SK-N-SH treated with all-trans-retinoic acid at 6 μM for 48 hours (cell line): ENCODE data around the gene LSM10.

Experiments used
- ATAC-seq: fragments of 200-7000 bp; cut with Tn5 transposase; 3 replicates; pipeline ENCODE4 v1.9.1; 2020; ENCODE audit warnings: mild to moderate bottlenecking, moderate library complexity
- ARNTL ChIP-seq: fragments of 450-650 bp; formaldehyde crosslinking; IDR thresholded peaks from 2 replicates; pipeline ENCODE4 v1.5.0; 2020; ENCODE audit warnings: low read depth, mild to moderate bottlenecking, moderate library complexity, borderline replicate concordance
- BACH2 ChIP-seq: fragments of 250-450 bp; sonication (Bioruptor Pico); IDR thresholded peaks from 2 replicates; pipeline ENCODE4 v1.9.0; 2021; ENCODE audit warnings: mild to moderate bottlenecking, borderline replicate concordance
- CREB5 ChIP-seq: fragments of 250-450 bp; sonication (Bioruptor Pico); IDR thresholded peaks from 2 replicates; pipeline ENCODE4 v1.5.1; 2020; ENCODE audit warnings: low read depth, mild to moderate bottlenecking, moderate library complexity
- CSDC2 ChIP-seq: fragments of 250-450 bp; sonication (Bioruptor Pico); IDR thresholded peaks from 2 replicates; pipeline ENCODE4 v1.5.0; 2020; ENCODE audit warnings: mild to moderate bottlenecking, moderate library complexity
- CSRNP3 ChIP-seq: fragments of 250-450 bp; sonication (Bioruptor Pico); IDR thresholded peaks from 2 replicates; pipeline ENCODE4 v1.5.1; 2021; ENCODE audit warnings: mild to moderate bottlenecking, moderate library complexity
- ESRRG ChIP-seq: fragments of 250-450 bp; sonication (Bioruptor Pico); IDR thresholded peaks from 2 replicates; pipeline ENCODE4 v1.6.1; 2021; ENCODE audit warnings: mild to moderate bottlenecking
- GLIS3 ChIP-seq: fragments of 250-450 bp; sonication (Bioruptor Pico); IDR thresholded peaks from 2 replicates; pipeline ENCODE4 v1.5.0; 2020; ENCODE audit warnings: mild to moderate bottlenecking, moderate library complexity
- ISL1 ChIP-seq: fragments of 250-450 bp; sonication (Bioruptor Pico); IDR thresholded peaks from 2 replicates; pipeline ENCODE4 v2.1.2; 2022; ENCODE audit warnings: mild to moderate bottlenecking, moderate library complexity
- OSR1 ChIP-seq: fragments of 250-450 bp; sonication (Bioruptor Pico); IDR thresholded peaks from 2 replicates; pipeline ENCODE4 v1.8.0; 2022; ENCODE audit warnings: moderate library complexity, mild to moderate bottlenecking, inconsistent platforms
- PATZ1 ChIP-seq: fragments of 250-450 bp; sonication (Bioruptor Pico); IDR thresholded peaks from 2 replicates; pipeline ENCODE4 v1.8.0; 2020; ENCODE audit warnings: mild to moderate bottlenecking, moderate library complexity, borderline replicate concordance
- POU6F1 ChIP-seq: fragments of 250-450 bp; sonication (Bioruptor Pico); IDR thresholded peaks from 2 replicates; pipeline ENCODE4 v1.8.0; 2021; ENCODE audit warnings: low read depth, mild to moderate bottlenecking, moderate library complexity, borderline replicate concordance
- RARB ChIP-seq: fragments of 250-450 bp; sonication (Bioruptor Pico); IDR thresholded peaks from 2 replicates; pipeline ENCODE4 v1.8.0; 2021; ENCODE audit warnings: mild to moderate bottlenecking, moderate library complexity
- SNAI2 ChIP-seq: fragments of 250-450 bp; sonication (Bioruptor Pico); IDR thresholded peaks from 2 replicates; pipeline ENCODE4 v1.5.0; 2020; ENCODE audit warnings: mild to moderate bottlenecking, moderate library complexity
- TCF4 ChIP-seq: fragments of 250-450 bp; sonication (Bioruptor Pico); IDR thresholded peaks from 2 replicates; pipeline ENCODE4 v1.8.0; 2021; ENCODE audit warnings: mild to moderate bottlenecking, moderate library complexity, borderline replicate concordance
- TOX ChIP-seq: fragments of 250-450 bp; sonication (Bioruptor Pico); IDR thresholded peaks from 2 replicates; pipeline ENCODE4 v1.8.0; 2021; ENCODE audit warnings: mild to moderate bottlenecking, moderate library complexity, borderline replicate concordance
- TSHZ2 ChIP-seq: fragments of 250-450 bp; sonication (Bioruptor Pico); IDR thresholded peaks from 2 replicates; pipeline ENCODE4 v1.5.0; 2020; ENCODE audit warnings: mild to moderate bottlenecking, moderate library complexity
- ZC3H10 ChIP-seq: fragments of 250-450 bp; sonication (Bioruptor Pico); IDR thresholded peaks from 2 replicates; pipeline ENCODE4 v1.5.1; 2021; ENCODE audit warnings: mild to moderate bottlenecking, moderate library complexity
- ZFP3 ChIP-seq: fragments of 250-450 bp; sonication (Bioruptor Pico); IDR thresholded peaks from 2 replicates; pipeline ENCODE4 v1.5.0; 2020; ENCODE audit warnings: mild to moderate bottlenecking, moderate library complexity
- ZFP30 ChIP-seq: fragments of 450-650 bp; formaldehyde crosslinking; IDR thresholded peaks from 2 replicates; pipeline ENCODE4 v1.5.0; 2022; ENCODE audit warnings: mild to moderate bottlenecking, moderate library complexity
- ZNF565 ChIP-seq: fragments of 450-650 bp; formaldehyde crosslinking; conservative IDR thresholded peaks from 2 replicates; pipeline ENCODE4 v1.5.0; 2020; ENCODE audit warnings: low read depth, mild to moderate bottlenecking, moderate library complexity
- ZNF70 ChIP-seq: fragments of 450-650 bp; formaldehyde crosslinking; IDR thresholded peaks from 2 replicates; pipeline ENCODE4 v1.5.0; 2020; ENCODE audit warnings: mild to moderate bottlenecking, moderate library complexity
- ZNF8 ChIP-seq: fragments of 450-650 bp; formaldehyde crosslinking; IDR thresholded peaks from 2 replicates; pipeline ENCODE4 v1.5.0; 2020; ENCODE audit warnings: mild to moderate bottlenecking, moderate library complexity

LSM10 gene

GRCh38 chr1:36406440-36406839 lies 8.7 kb upstream of the LSM10 start:
- TF ChIP-seq ARNTL (CRISPR knock-in tag) (no peak), TOX (no peak), RARB (CRISPR knock-in tag) (no peak), ZNF565 (CRISPR knock-in tag) (no peak), SNAI2 (CRISPR knock-in tag) (no peak), PATZ1 (no peak), POU6F1 (CRISPR knock-in tag) (no peak), ZFP3 (no peak), CSRNP3 (CRISPR knock-in tag) (no peak)

GRCh38 chr1:36402504-36402890 lies 4.8 kb upstream of the LSM10 start:
- no peak for ATAC-seq
- TF ChIP-seq ZNF70 (no peak), GLIS3 (no peak), ISL1 (CRISPR knock-in tag) (no peak), ZFP30 (no peak), ZNF565 (CRISPR knock-in tag) (no peak), BACH2 (no peak), ZFP3 (no peak), SNAI2 (CRISPR knock-in tag) (no peak), RARB (CRISPR knock-in tag) (no peak), CSRNP3 (CRISPR knock-in tag) (no peak)

More at GRCh38 chr1:36406440-36406839, 8.7 kb upstream of the LSM10 start:
- no peak for ATAC-seq

GRCh38 chr1:36401602-36402503 lies 4.1 kb upstream of the LSM10 start:
- no peak for ATAC-seq
- TF ChIP-seq POU6F1 (CRISPR knock-in tag), result no peak
- no peak for TF ChIP-seq ZFP3
- TF ChIP-seq SNAI2 (CRISPR knock-in tag), result no peak
- TF ChIP-seq ZC3H10, result no peak
- no peak for TF ChIP-seq ZNF565 (CRISPR knock-in tag)
- no peak for TF ChIP-seq ESRRG
- TF ChIP-seq CREB5 (CRISPR knock-in tag), result no peak
- no peak for TF ChIP-seq OSR1 (CRISPR knock-in tag)
- no peak for TF ChIP-seq TCF4 (CRISPR knock-in tag)
- no peak for TF ChIP-seq CSDC2 (CRISPR knock-in tag)
- TF ChIP-seq ZFP30, result no peak
- TF ChIP-seq ISL1 (CRISPR knock-in tag), result no peak
- TF ChIP-seq TSHZ2 (CRISPR knock-in tag), result no peak
- no peak for TF ChIP-seq ARNTL (CRISPR knock-in tag)
- no peak for TF ChIP-seq ZNF8
- no peak for TF ChIP-seq RARB (CRISPR knock-in tag)
- no peak for TF ChIP-seq TOX
